Measurements from ENCODE around the gene FGG. TPM values are rescaled to one million over a fixed set of nuclear protein-coding genes. Genes with fewer than 3 reads are reported as not detected.

FGG gene
- total and polyA plus RNA-seq, 10 of the 15 experiments (the other 5 are each of a cell fraction or from before 2014, with no cell fraction given) = 1.8 TPM; not detected in 9

GRCh38 chr4:154583230-154583629, 29.2 kb downstream of the FGG start:
- Histone ChIP-seq H3K27ac (ENCODE audit: control insufficient read depth, insufficient read depth) (no peak overlapping the region), H2AFZ (ENCODE audit: control insufficient read depth, low read depth, low read length) (no peak overlapping the region), H3K27me3 (replicated peaks in 1 of 2; ENCODE audit: control insufficient read depth in 2 of 2, insufficient read depth in 2 of 2, low read length in 1 of 2) (no peaks in the 10 kb centered on the region; a peak in 1 of 4 replicates), H4K20me1 (ENCODE audit: control insufficient read depth, insufficient read depth) (no peaks in the 10 kb centered on the region), H3K4me2 (ENCODE audit: control insufficient read depth, insufficient read depth) (no peak overlapping the region), H3K79me2 (ENCODE audit: control insufficient read depth, insufficient read depth, low read length) (no peaks in the 10 kb centered on the region), H3K36me3 (ENCODE audit: control insufficient read depth in 2 of 2, insufficient read depth in 2 of 2, low read length in 1 of 2) (no peaks in the 10 kb centered on the region), H3K4me1 (ENCODE audit: control insufficient read depth, insufficient read depth, low read length) (no peaks in the 10 kb centered on the region), H3K4me3 (no peak overlapping the region), H3K9me3 (replicated peaks; ENCODE audit: control insufficient read depth, insufficient read depth, low read length) (no peaks in the 10 kb centered on the region), H3K9ac (ENCODE audit: control insufficient read depth, insufficient read depth, low read length) (no peak overlapping the region)
- RAD21 ChIA-PET (ENCODE audit: unreplicated experiment) = no interaction called here
- TF ChIP-seq, protein P1, sequence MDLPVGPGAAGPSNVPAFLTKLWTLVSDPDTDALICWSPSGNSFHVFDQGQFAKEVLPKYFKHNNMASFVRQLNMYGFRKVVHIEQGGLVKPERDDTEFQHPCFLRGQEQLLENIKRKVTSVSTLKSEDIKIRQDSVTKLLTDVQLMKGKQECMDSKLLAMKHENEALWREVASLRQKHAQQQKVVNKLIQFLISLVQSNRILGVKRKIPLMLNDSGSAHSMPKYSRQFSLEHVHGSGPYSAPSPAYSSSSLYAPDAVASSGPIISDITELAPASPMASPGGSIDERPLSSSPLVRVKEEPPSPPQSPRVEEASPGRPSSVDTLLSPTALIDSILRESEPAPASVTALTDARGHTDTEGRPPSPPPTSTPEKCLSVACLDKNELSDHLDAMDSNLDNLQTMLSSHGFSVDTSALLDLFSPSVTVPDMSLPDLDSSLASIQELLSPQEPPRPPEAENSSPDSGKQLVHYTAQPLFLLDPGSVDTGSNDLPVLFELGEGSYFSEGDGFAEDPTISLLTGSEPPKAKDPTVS (IDR thresholded peaks at IDR 0.05; ENCODE audit: low read depth, low read length) = no peak
- TF ChIP-seq TCF3 (IDR thresholded peaks at IDR 0.05; ENCODE audit: borderline replicate concordance, insufficient read depth, low read depth, low read length) (no peak), POLR2AphosphoS2 (IDR thresholded peaks at IDR 0.05; ENCODE audit: low read depth, low read length) (no peak), ZBTB11 (CRISPR knock-in tag; IDR thresholded peaks at IDR 0.05) (no peak), CUX1 (IDR thresholded peaks at IDR 0.05; ENCODE audit: insufficient replicate concordance, low read depth, low read length) (no peak), SP1 (IDR thresholded peaks at IDR 0.05; ENCODE audit: low read depth, low read length) (no peak), HDAC2 (IDR thresholded peaks at IDR 0.05) (no peak), BCL11A (IDR thresholded peaks at IDR 0.05; ENCODE audit: low read depth, low read length) (no peak)
- CTCF ChIA-PET = no interaction called here
- no peak for ATAC-seq
- in situ Hi-C loops (cut with MboI) (no loop called here), intact Hi-C loops (cut with micrococcal nuclease; ENCODE audit: unreplicated experiment) (no loop called here)
- WGBS (ENCODE audit: insufficient coverage, insufficient replicate concordance, low lambda C conversion rate, missing lambda C conversion rate) = 45% methylated on average over 3 of the region's 3 CpGs
- no peak for FAIRE-seq
- no peak for DNase-seq (ENCODE audit: low read depth, low spot score)
- POLR2A ChIA-PET = no interaction called here
- SMC1A ChIA-PET (ENCODE audit: uncharacterized antibody, unreplicated experiment) = no interaction called here
- no TSS peak for BruUV-seq (replicated peaks)

Measured in GM12878 (cell line).